PC-9 (cell line): ENCODE data around the gene HDAC1. TPM values are rescaled to one million over a fixed set of nuclear protein-coding genes. Genes with fewer than 3 reads are reported as not detected.

Experiments
- BruUV-seq: library from RNA; stranded (reverse); fragments of 400-500 nt; replicated peaks from 2 replicates; lab custom pipeline; 2021; lab: Mats Ljungman, UMichigan
- CTCF ChIA-PET: fragments of 300-600 bp; sonication (Branson Sonifier 250); formaldehyde crosslinking; loops from one replicate; lab custom pipeline; 2022; ENCODE audit warnings: antibody characterized with exemption; lab: Charles Lee
- POLR2A ChIA-PET: fragments of 300-600 bp; sonication (Branson Sonifier 250); formaldehyde crosslinking; loops from one replicate; lab custom pipeline; 2022; ENCODE audit warnings: antibody characterized with exemption; ENCODE audit not compliant: unreplicated experiment; lab: Charles Lee
- DNase-seq, 2 experiments: peaks; one replicate each; pipeline versions ENCODE4 v3.0.0 to v3.0.0-alpha.2; 2015 to 2022; ENCODE audit warnings: mixed read lengths in 1 of 2
- H2AFZ ChIP-seq: fragments of 200-600 bp; sonication (generic); 2 replicates; pipeline ENCODE4 v1.8.1; 2017; ENCODE audit warnings: antibody characterized with exemption
- H3F3A ChIP-seq: fragments of 200-600 bp; sonication (generic); 2 replicates; pipeline ENCODE4 v1.8.1; 2017; ENCODE audit warnings: antibody characterized with exemption, mild to moderate bottlenecking, low read depth; ENCODE audit not compliant: insufficient read depth
- H3K27ac ChIP-seq: fragments of 200-600 bp; sonication (generic); 2 replicates; pipeline ENCODE4 v1.6.1; 2016; ENCODE audit warnings: mixed run types
- H3K27me3 ChIP-seq: fragments of 200-600 bp; sonication (generic); 2 replicates; pipeline ENCODE4 v1.6.1; 2016; ENCODE audit warnings: low read depth, mixed run types; ENCODE audit not compliant: insufficient read depth
- H3K36me3 ChIP-seq: fragments of 200-600 bp; sonication (generic); 2 replicates; pipeline ENCODE4 v1.6.1; 2016; ENCODE audit warnings: low read depth, mixed run types
- H3K4me1 ChIP-seq: fragments of 200-600 bp; sonication (generic); replicated peaks from 2 replicates; pipeline ENCODE4 v1.6.1; 2016; ENCODE audit warnings: mixed run types; ENCODE audit not compliant: insufficient read depth
- H3K4me2 ChIP-seq: fragments of 200-600 bp; sonication (generic); 2 replicates; pipeline ENCODE4 v1.6.1; 2017; ENCODE audit warnings: mixed run types
- H3K4me3 ChIP-seq: fragments of 200-600 bp; sonication (generic); 2 replicates; pipeline ENCODE4 v1.6.1; 2016; ENCODE audit warnings: mixed run types
- H3K79me2 ChIP-seq: fragments of 200-600 bp; sonication (generic); 2 replicates; pipeline ENCODE4 v1.6.1; 2017; ENCODE audit warnings: low read depth, mixed run types
- H3K9me2 ChIP-seq: fragments of 200-600 bp; sonication (generic); 2 replicates; pipeline ENCODE4 v1.8.1; 2017; ENCODE audit warnings: mild to moderate bottlenecking; ENCODE audit not compliant: insufficient read depth
- H3K9me3 ChIP-seq: fragments of 200-600 bp; sonication (generic); 2 replicates; pipeline ENCODE4 v1.8.1; 2016; ENCODE audit warnings: low read depth; ENCODE audit not compliant: insufficient read depth
- H4K20me1 ChIP-seq: fragments of 200-600 bp; sonication (generic); 2 replicates; pipeline ENCODE4 v1.8.1; 2017; ENCODE audit not compliant: insufficient read depth
- CTCF ChIP-seq: fragments of 200-600 bp; sonication (generic); conservative IDR thresholded peaks from 2 replicates; pipeline ENCODE4 v1.6.1; 2017; ENCODE audit warnings: mixed run types, antibody characterized with exemption, mild to moderate bottlenecking, moderate library complexity
- EZH2 ChIP-seq: fragments of 200-600 bp; sonication (generic); IDR thresholded peaks from 2 replicates; pipeline ENCODE4 v1.8.0; 2017; ENCODE audit warnings: antibody characterized with exemption, low read depth
- intact Hi-C: fragments of 100-400 bp; cut with micrococcal nuclease; formaldehyde crosslinking; loops from one replicate; pipeline ENCODE4 v1.10.0; 2022; ENCODE audit not compliant: unreplicated experiment
- total RNA-seq: library from RNA; stranded (reverse); gene quantifications from 2 replicates; pipeline ENCODE4 v1.2.3, GENCODE V29; 2021

The HDAC1 gene
- total RNA-seq, 1 experiment from 2014 or later: 171 TPM

- Histone ChIP-seq H3K4me1 (peaks cover 50% of the 10 kb centered on the region), H3F3A (peaks cover 52% of the 10 kb centered on the region), H4K20me1 (no peaks in the 10 kb centered on the region), H3K36me3 (peaks cover 2% of the 10 kb centered on the region; the same call in 1 of the 2 replicates), H3K9me2 (no peaks in the 10 kb centered on the region), H3K79me2 (peaks cover 13% of the 10 kb centered on the region), H3K4me2 (peak overlapping the region; percentile 84), H3K27me3 (no peaks in the 10 kb centered on the region), H2AFZ (no peak overlapping the region), H3K9me3 (no peaks in the 10 kb centered on the region), H3K27ac (peak overlapping the region; percentile 52), H3K4me3 (no peak overlapping the region; the same call in 1 of the 2 replicates)
- intact Hi-C loops: no loop called here
- DNase-seq: peak in 1 of 2 experiments; percentile 32
- TSS peak; percentile 35 for BruUV-seq
- TF ChIP-seq CTCF: no peak
- TF ChIP-seq EZH2: no peak
- POLR2A ChIA-PET: interaction anchor here (0.6 kb wide), 1 partner anchor 54 kb away, joined by 6 read pairs; no protein-coding TSS in a partner anchor
- CTCF ChIA-PET: interaction anchor here (0.6 kb wide), 2 partner anchors 128 to 851 kb away, joined by 3 to 4 read pairs; partner anchors contain the start of gene IQCC
Measured at GRCh38 chr1:32333251-32333963, 41.5 kb downstream of the HDAC1 start.

GRCh38 chr1:32334274-32334861 is 42.5 kb downstream of the HDAC1 start:
- Histone ChIP-seq H3K4me1 (peaks cover 50% of the 10 kb centered on the region), H3K4me2 (peak overlapping the region; percentile 84), H3K27me3 (no peaks in the 10 kb centered on the region), H3K9me3 (no peaks in the 10 kb centered on the region), H3K27ac (no peak overlapping the region), H3K9me2 (no peaks in the 10 kb centered on the region), H2AFZ (no peak overlapping the region), H3K79me2 (peaks cover 13% of the 10 kb centered on the region), H3K36me3 (peaks cover 2% of the 10 kb centered on the region; the same call in 1 of the 2 replicates), H4K20me1 (no peaks in the 10 kb centered on the region), H3F3A (peaks cover 52% of the 10 kb centered on the region), H3K4me3 (peak overlapping the region; percentile 79; the same call in 1 of the 2 replicates)
- intact Hi-C loops: no loop called here
- ChIA-PET CTCF (no interaction called here), POLR2A (no interaction called here)
- TF ChIP-seq CTCF (no peak), EZH2 (no peak)
- DNase-seq: peak in 1 of 2 experiments; percentile 12
- BruUV-seq: no TSS peak

- no peak overlapping the region for H3K27ac ChIP-seq
- BruUV-seq: TSS peak; percentile 42
- TF ChIP-seq EZH2 (no peak), CTCF (peak; percentile 68)
- H3F3A ChIP-seq: peaks cover 48% of the 10 kb centered on the region
- H3K9me3 ChIP-seq: no peaks in the 10 kb centered on the region
- POLR2A ChIA-PET: interaction anchor here (0.6 kb wide), 3 partner anchors 11 to 814 kb away, joined by 4 to 7 read pairs (median 4); no protein-coding TSS in a partner anchor
- intact Hi-C loops: no loop called here
- H3K4me2 ChIP-seq: peak overlapping the region; percentile 84
- no peaks in the 10 kb centered on the region for H4K20me1 ChIP-seq
- peaks cover 2% of the 10 kb centered on the region; the same call in 1 of the 2 replicates for H3K36me3 ChIP-seq
- H3K4me3 ChIP-seq: peak overlapping the region; percentile 79
- H3K9me2 ChIP-seq: no peaks in the 10 kb centered on the region
- no peaks in the 10 kb centered on the region for H3K27me3 ChIP-seq
- peaks cover 13% of the 10 kb centered on the region for H3K79me2 ChIP-seq
- CTCF ChIA-PET: interaction anchor here (0.5 to 0.6 kb wide), 2 partner anchors 11 to 28 kb away, joined by 4 read pairs; no protein-coding TSS in a partner anchor
- H3K4me1 ChIP-seq: peaks cover 50% of the 10 kb centered on the region
- peak overlapping the region; percentile 56; the same call in 1 of the 2 replicates for H2AFZ ChIP-seq
- peak; percentile 34 for DNase-seq
Measured at GRCh38 chr1:32334864-32335534, 43.1 kb downstream of the HDAC1 start.
